Measurements from ENCODE around the gene TMEM72. TPM values are rescaled to one million over a fixed set of nuclear protein-coding genes. Genes with fewer than 3 reads are reported as not detected.

TMEM72 gene
- total and polyA plus RNA-seq, 7 donors, result 0.33 to 11.8 (median 4.1) TPM; not detected in 3

DNA sequence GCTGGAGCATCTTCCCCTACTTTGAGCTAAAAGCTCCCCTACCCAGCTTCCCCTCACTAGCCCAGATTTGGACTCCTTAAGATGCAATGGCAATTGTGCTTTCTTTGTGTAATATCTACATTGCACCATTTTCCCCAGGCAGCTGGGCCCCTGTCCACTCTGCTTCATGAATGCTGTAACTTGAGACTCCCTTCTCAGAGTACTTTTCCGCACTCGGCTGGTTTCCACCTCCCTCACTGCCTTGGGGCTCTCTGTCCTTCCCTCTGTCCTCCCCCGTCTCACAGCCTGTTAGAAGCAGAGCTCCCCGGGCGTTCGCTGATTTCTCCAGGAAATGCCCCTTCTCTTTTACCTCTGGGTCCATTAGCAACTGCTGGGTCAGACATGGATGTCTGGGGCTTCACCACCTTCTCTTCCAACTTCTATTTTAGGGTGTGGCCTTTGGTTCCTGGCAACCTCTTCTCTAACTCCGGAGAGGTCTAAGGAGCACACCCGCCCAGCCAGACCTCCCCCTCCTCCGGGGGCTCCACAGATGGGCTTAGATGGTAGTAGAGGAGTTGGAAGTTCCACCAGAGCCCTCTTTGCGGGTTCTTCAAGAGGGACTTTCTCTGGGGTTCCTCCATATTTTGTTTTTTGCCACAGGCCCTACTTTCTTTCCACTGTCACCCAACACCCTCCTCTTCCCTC, 2.9 kb upstream of the TMEM72 start:
- no peaks in the 10 kb centered on the region for H3K9me3 ChIP-seq
- H3K27ac ChIP-seq, result no peak overlapping the region
- H3K36me3 ChIP-seq, result no peaks in the 10 kb centered on the region
- no peaks in the 10 kb centered on the region for H3K27me3 ChIP-seq
- 82 to 86% methylated on average over 10 of the region's 10 CpGs for WGBS, 2 donors
- intact Hi-C loops (cut with DNase I), result no loop called here
- no peak for DNase-seq
- no peak overlapping the region for H3K4me3 ChIP-seq
- no peaks in the 10 kb centered on the region for H3K4me1 ChIP-seq
- TF ChIP-seq POLR2AphosphoS5 (IDR thresholded peaks at IDR 0.05) (no peak), POLR2A (IDR thresholded peaks at IDR 0.05) (no peak), EP300 (IDR thresholded peaks at IDR 0.05) (no peak)
- TF ChIP-seq, protein P1, sequence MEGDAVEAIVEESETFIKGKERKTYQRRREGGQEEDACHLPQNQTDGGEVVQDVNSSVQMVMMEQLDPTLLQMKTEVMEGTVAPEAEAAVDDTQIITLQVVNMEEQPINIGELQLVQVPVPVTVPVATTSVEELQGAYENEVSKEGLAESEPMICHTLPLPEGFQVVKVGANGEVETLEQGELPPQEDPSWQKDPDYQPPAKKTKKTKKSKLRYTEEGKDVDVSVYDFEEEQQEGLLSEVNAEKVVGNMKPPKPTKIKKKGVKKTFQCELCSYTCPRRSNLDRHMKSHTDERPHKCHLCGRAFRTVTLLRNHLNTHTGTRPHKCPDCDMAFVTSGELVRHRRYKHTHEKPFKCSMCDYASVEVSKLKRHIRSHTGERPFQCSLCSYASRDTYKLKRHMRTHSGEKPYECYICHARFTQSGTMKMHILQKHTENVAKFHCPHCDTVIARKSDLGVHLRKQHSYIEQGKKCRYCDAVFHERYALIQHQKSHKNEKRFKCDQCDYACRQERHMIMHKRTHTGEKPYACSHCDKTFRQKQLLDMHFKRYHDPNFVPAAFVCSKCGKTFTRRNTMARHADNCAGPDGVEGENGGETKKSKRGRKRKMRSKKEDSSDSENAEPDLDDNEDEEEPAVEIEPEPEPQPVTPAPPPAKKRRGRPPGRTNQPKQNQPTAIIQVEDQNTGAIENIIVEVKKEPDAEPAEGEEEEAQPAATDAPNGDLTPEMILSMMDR (IDR thresholded peaks at IDR 0.05), result no peak

DNA sequence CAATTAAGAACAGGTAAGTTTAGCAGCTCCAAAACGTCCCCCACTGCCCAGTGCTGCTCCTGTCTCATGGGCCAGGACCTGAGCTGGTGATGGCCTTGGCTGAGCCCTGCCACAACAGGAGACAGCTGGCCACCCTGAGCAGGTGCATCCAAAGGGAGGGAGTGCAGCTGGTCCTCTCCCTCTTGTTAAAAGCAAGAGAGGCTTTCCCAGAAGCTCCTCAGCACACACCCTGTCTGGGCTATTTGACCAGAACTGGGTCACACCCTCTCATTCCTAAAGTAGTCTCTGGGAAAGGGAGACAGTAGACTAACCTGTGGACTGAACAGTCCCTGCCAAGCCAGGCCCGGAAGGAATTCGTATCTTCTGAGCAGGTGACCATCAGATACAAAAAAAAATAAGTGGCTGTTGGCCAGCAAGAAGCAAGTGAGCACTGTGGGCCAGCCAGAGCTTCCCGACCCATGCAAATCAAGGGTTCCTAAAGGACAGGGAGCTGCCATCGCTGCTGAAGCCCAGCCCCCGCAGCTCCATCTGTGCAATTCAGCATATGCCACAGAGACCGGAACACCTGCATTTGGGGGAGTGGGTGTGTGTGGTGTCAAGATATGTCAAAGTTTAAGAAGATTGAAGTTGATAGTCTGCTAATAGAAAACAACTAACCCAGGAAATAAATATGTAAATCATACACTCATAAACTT, 2.1 kb upstream of the TMEM72 start:
- Histone ChIP-seq H3K27me3 (no peaks in the 10 kb centered on the region), H3K9me3 (no peaks in the 10 kb centered on the region), H3K27ac (no peak overlapping the region), H3K36me3 (no peaks in the 10 kb centered on the region), H3K4me1 (no peaks in the 10 kb centered on the region), H3K4me3 (no peak overlapping the region)
- no peak for DNase-seq
- intact Hi-C loops (cut with DNase I), result no loop called here
- WGBS, 2 donors, result 50 to 73% methylated on average over 7 of the region's 7 CpGs
- TF ChIP-seq, protein P1 (IDR thresholded peaks at IDR 0.05), result no peak
- no peak for TF ChIP-seq EP300 (IDR thresholded peaks at IDR 0.05)
- TF ChIP-seq POLR2AphosphoS5 (IDR thresholded peaks at IDR 0.05), result no peak
- no peak for TF ChIP-seq POLR2A (IDR thresholded peaks at IDR 0.05)

DNA sequence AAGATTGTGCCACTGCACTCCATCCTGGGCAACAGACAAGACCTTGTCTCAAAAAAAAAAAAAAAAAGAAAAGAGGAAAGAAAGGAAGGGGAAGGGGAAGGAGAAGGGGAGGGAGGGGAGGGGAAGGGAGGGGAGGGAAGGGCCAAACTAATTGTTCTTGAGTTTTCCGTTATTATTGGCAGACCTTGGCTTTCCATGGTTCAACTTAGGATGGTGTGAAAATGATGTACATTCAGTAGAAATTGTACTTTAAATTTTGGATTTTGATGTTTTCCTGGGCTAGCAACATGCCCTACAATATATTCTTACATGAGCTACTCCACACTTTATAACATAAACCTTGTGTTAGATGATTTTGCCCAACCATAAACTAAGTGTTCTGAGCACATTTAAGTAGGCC, 1.2 kb upstream of the TMEM72 start:
- TF ChIP-seq POLR2A (IDR thresholded peaks at IDR 0.05), result no peak
- TF ChIP-seq, protein P1 (IDR thresholded peaks at IDR 0.05), result no peak
- no peak for TF ChIP-seq EP300 (IDR thresholded peaks at IDR 0.05)
- no peak for TF ChIP-seq POLR2AphosphoS5 (IDR thresholded peaks at IDR 0.05)
- Histone ChIP-seq H3K4me3 (no peak overlapping the region), H3K36me3 (no peaks in the 10 kb centered on the region), H3K27me3 (no peaks in the 10 kb centered on the region), H3K4me1 (no peaks in the 10 kb centered on the region), H3K27ac (no peak overlapping the region), H3K9me3 (no peaks in the 10 kb centered on the region)
- intact Hi-C loops (cut with DNase I), result no loop called here
- no peak for DNase-seq
- 77 to 86% methylated on average over 1 of the region's 1 CpG for WGBS, 2 donors

DNA sequence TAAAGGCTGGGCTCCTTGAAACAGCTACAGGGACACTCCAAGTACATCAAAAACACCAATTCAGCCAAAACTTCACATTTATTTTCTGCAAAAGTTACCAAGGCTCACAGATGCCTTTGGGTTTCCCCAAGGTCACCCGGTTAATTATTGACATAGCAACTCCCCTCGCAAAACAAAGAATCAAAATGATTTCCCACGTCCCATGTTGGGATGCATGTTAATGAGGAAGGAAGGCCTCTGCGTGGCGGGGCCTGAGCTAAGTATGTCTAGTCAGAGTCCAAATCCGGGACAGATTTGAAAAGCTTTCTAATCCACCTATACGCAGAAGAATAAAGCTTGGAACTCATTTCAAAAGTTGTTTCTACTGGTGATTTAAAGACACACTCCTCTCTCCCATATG, 535 bp upstream of the TMEM72 start:
- H3K4me1 ChIP-seq, result no peaks in the 10 kb centered on the region
- H3K9me3 ChIP-seq, result no peaks in the 10 kb centered on the region
- DNase-seq, result no peak
- H3K27ac ChIP-seq, result no peak overlapping the region
- no peaks in the 10 kb centered on the region for H3K27me3 ChIP-seq
- 14 to 51% methylated on average over 7 of the region's 7 CpGs for WGBS, 2 donors
- no peaks in the 10 kb centered on the region for H3K36me3 ChIP-seq
- TF ChIP-seq POLR2A (IDR thresholded peaks at IDR 0.05) (no peak), EP300 (IDR thresholded peaks at IDR 0.05) (no peak), POLR2AphosphoS5 (IDR thresholded peaks at IDR 0.05) (no peak)
- TF ChIP-seq, protein P1 (IDR thresholded peaks at IDR 0.05), result no peak
- intact Hi-C loops (cut with DNase I), result no loop called here
- H3K4me3 ChIP-seq, result no peak overlapping the region

Measured in sigmoid colon (tissue), 7 donors.